Neural cell (in vitro differentiated cells): Measurements from ENCODE around the gene SMKR1. TPM values are rescaled to one million over a fixed set of nuclear protein-coding genes. Genes with fewer than 3 reads are reported as not detected.

ENCODE experiments used
- H2AFZ ChIP-seq: fragments of 200-600, 300-800 bp; sonication (generic), shearing (Covaris generic); 2 replicates; pipeline ENCODE4 v1.6.0; 2014; ENCODE audit warnings: low read depth, mild to moderate bottlenecking, antibody characterized with exemption, low read length, moderate library complexity
- H3F3A ChIP-seq: fragments of 200-600 bp; shearing (Covaris generic); 2 replicates; pipeline ENCODE4 v1.6.1; 2016; ENCODE audit warnings: mild to moderate bottlenecking, moderate library complexity, mixed read lengths, antibody characterized with exemption, low read length; ENCODE audit not compliant: insufficient read depth, poor library complexity, severe bottlenecking
- H3K27ac ChIP-seq: fragments of 200-600, 300-800 bp; sonication (generic), shearing (Covaris generic); 2 replicates; pipeline ENCODE4 v1.5.1; 2014; ENCODE audit warnings: mild to moderate bottlenecking, low read length, moderate library complexity
- H3K27me3 ChIP-seq: fragments of 300-800, 200-600 bp; sonication (generic), shearing (Covaris generic); 2 replicates; pipeline ENCODE4 v1.6.0; 2014; ENCODE audit warnings: mild to moderate bottlenecking, low read depth, low read length, moderate library complexity; ENCODE audit not compliant: insufficient read depth
- H3K36me3 ChIP-seq: fragments of 300-800, 200-600 bp; sonication (generic), shearing (Covaris generic); 2 replicates; pipeline ENCODE4 v1.5.1; 2014; ENCODE audit warnings: mild to moderate bottlenecking, antibody characterized with exemption, low read length, moderate library complexity; ENCODE audit not compliant: insufficient read depth
- H3K4me2 ChIP-seq: fragments of 300-800, 200-600 bp; sonication (generic), shearing (Covaris generic); 2 replicates; pipeline ENCODE4 v1.6.0; 2014; ENCODE audit warnings: mild to moderate bottlenecking, low read length
- H3K4me3 ChIP-seq: fragments of 300-800, 200-600 bp; sonication (generic), shearing (Covaris generic); 2 replicates; pipeline ENCODE4 v1.5.1; 2014; ENCODE audit warnings: mild to moderate bottlenecking, low read length, moderate library complexity
- H3K79me2 ChIP-seq: fragments of 200-600 bp; shearing (Covaris generic); replicated peaks from 2 replicates; pipeline ENCODE4 v1.6.0; 2014; ENCODE audit warnings: mild to moderate bottlenecking, low read length, moderate library complexity; ENCODE audit not compliant: insufficient read depth
- H3K9ac ChIP-seq: fragments of 300-800, 200-600 bp; sonication (generic), shearing (Covaris generic); 2 replicates; pipeline ENCODE4 v1.6.1; 2016; ENCODE audit warnings: mild to moderate bottlenecking, low read length, mixed read lengths
- H3K9me2 ChIP-seq: fragments of 200-600 bp; shearing (Covaris generic); 2 replicates; pipeline ENCODE4 v1.6.1; 2016; ENCODE audit warnings: mild to moderate bottlenecking, low read length, mixed read lengths; ENCODE audit not compliant: insufficient read depth
- H3K9me3 ChIP-seq: fragments of 200-600, 300-800 bp; sonication (generic), shearing (Covaris generic); 2 replicates; pipeline ENCODE4 v1.6.1; 2016; ENCODE audit warnings: mild to moderate bottlenecking, mixed run types, low read length, moderate library complexity, mixed read lengths
- H4K20me1 ChIP-seq: fragments of 200-600 bp; shearing (Covaris generic); 2 replicates; pipeline ENCODE4 v1.6.1; 2016; ENCODE audit warnings: mild to moderate bottlenecking, mixed run types; ENCODE audit not compliant: insufficient read depth
- CTCF ChIP-seq: fragments of 450-650 bp; IDR thresholded peaks from 2 replicates; pipeline ENCODE4 v1.5.1; 2014; ENCODE audit warnings: antibody characterized with exemption, mild to moderate bottlenecking, moderate library complexity; ENCODE audit not compliant: poor library complexity, severe bottlenecking
- EP300 ChIP-seq: fragments of 450-650 bp; conservative IDR thresholded peaks from 2 replicates; pipeline ENCODE4 v1.6.1; 2014; ENCODE audit warnings: antibody characterized with exemption, mild to moderate bottlenecking, moderate library complexity; ENCODE audit not compliant: poor library complexity, severe bottlenecking
- EZH2 ChIP-seq: fragments of 200-600, 300-800 bp; shearing (Covaris generic), sonication (generic); IDR thresholded peaks from 2 replicates; pipeline ENCODE4 v1.6.1; 2014; ENCODE audit warnings: antibody characterized with exemption, low read length, borderline replicate concordance, mild to moderate bottlenecking; ENCODE audit not compliant: insufficient read depth, poor library complexity, severe bottlenecking
- MXI1 ChIP-seq: fragments of 450-650 bp; conservative IDR thresholded peaks from 2 replicates; pipeline ENCODE4 v1.6.1; 2014; ENCODE audit warnings: antibody characterized with exemption, mild to moderate bottlenecking; ENCODE audit not compliant: poor library complexity, severe bottlenecking
- POLR2AphosphoS5 ChIP-seq: IDR thresholded peaks from 2 replicates; pipeline ENCODE4 v1.6.1; 2012
- RAD21 ChIP-seq: fragments of 450-650 bp; conservative IDR thresholded peaks from 2 replicates; pipeline ENCODE4 v1.6.1; 2014; ENCODE audit warnings: antibody characterized with exemption, mild to moderate bottlenecking, moderate library complexity
- SMC3 ChIP-seq: fragments of 450-650 bp; conservative IDR thresholded peaks from 2 replicates; pipeline ENCODE4 v1.6.1; 2014; ENCODE audit warnings: antibody characterized with exemption, mild to moderate bottlenecking, moderate library complexity; ENCODE audit not compliant: poor library complexity
- TAF1 ChIP-seq: IDR thresholded peaks from 2 replicates; pipeline ENCODE4 v1.6.1; 2012; ENCODE audit warnings: low read depth
- polyA plus RNA-seq: library from polyadenylated mRNA; depleted of rRNA; stranded (reverse); fragments of >200 nt; gene quantifications from 2 replicates; pipeline ENCODE4 v1.2.3, GENCODE V29; 2014
- TF ChIP-seq, protein P1 (sequence below): IDR thresholded peaks from 2 replicates; pipeline ENCODE4 v1.6.1; 2012; ENCODE audit warnings: borderline replicate concordance

SMKR1 gene
- polyA plus RNA-seq, 1 donor from 2014 or later, result 8.5 TPM

DNA sequence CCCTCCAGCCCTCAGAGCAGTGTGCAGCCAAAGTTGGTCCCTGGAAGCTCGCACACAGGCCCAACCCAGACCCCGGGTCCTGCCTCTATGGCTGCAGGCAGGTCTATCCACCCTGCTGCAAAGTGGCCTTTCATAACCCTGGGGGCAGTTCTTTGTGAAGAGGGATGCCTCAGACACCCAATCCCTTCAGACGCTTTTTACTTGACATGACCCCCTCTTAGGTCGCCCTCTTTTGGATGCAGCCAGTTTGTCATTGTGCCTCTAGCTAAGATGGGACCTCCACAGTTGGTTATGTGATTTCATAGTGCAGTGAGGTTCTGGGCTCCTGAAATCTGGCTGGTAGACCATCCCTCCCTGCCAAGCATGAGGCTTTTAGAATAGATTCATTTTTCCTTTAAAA, 27.3 kb downstream of the SMKR1 start:
- Histone ChIP-seq H3K4me3 (no peak overlapping the region), H3K27ac (no peak overlapping the region), H3K9ac (no peak overlapping the region), H3K79me2 (no peaks in the 10 kb centered on the region), H3K36me3 (no peaks in the 10 kb centered on the region), H3F3A (no peaks in the 10 kb centered on the region), H3K4me2 (no peak overlapping the region), H3K27me3 (no peaks in the 10 kb centered on the region), H2AFZ (no peak overlapping the region), H3K9me3 (no peaks in the 10 kb centered on the region), H3K9me2 (no peaks in the 10 kb centered on the region), H4K20me1 (no peaks in the 10 kb centered on the region)
- no peak for TF ChIP-seq EZH2
- no peak for TF ChIP-seq RAD21
- TF ChIP-seq POLR2AphosphoS5, result no peak
- TF ChIP-seq CTCF, result no peak
- no peak for TF ChIP-seq MXI1
- TF ChIP-seq SMC3, result no peak
- no peak for TF ChIP-seq TAF1
- TF ChIP-seq EP300, result no peak
- TF ChIP-seq, protein P1, sequence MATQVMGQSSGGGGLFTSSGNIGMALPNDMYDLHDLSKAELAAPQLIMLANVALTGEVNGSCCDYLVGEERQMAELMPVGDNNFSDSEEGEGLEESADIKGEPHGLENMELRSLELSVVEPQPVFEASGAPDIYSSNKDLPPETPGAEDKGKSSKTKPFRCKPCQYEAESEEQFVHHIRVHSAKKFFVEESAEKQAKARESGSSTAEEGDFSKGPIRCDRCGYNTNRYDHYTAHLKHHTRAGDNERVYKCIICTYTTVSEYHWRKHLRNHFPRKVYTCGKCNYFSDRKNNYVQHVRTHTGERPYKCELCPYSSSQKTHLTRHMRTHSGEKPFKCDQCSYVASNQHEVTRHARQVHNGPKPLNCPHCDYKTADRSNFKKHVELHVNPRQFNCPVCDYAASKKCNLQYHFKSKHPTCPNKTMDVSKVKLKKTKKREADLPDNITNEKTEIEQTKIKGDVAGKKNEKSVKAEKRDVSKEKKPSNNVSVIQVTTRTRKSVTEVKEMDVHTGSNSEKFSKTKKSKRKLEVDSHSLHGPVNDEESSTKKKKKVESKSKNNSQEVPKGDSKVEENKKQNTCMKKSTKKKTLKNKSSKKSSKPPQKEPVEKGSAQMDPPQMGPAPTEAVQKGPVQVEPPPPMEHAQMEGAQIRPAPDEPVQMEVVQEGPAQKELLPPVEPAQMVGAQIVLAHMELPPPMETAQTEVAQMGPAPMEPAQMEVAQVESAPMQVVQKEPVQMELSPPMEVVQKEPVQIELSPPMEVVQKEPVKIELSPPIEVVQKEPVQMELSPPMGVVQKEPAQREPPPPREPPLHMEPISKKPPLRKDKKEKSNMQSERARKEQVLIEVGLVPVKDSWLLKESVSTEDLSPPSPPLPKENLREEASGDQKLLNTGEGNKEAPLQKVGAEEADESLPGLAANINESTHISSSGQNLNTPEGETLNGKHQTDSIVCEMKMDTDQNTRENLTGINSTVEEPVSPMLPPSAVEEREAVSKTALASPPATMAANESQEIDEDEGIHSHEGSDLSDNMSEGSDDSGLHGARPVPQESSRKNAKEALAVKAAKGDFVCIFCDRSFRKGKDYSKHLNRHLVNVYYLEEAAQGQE, result no peak

DNA sequence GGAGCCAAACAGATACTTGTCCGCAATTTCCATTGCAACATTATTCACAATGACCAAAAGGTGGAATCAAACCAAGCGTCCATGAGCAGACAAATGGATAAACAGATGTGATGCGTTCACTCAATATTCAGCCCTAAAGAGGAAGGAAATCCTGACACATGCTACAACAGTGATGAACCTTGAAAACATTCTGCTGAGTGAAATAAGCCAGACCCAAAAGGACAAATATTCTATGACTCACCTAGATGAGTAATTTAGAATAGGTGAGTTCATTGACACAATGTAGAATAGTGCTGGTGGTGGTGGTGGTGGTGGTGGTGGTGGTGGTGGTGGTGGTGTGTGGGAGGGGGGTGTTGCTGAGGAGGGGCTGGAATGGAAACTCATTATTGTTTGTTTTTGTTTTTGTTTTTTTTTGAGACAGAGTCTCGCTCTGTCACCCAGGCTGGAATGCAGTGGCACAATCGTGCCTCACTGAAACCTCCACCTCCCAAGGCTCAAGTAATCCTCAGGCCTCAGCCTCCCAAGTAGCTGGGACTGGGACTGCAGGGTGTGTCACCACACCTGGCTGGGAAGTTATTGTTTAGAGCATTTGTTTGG, 28.6 kb downstream of the SMKR1 start:
- H3K9me3 ChIP-seq, result no peaks in the 10 kb centered on the region
- H3F3A ChIP-seq, result no peaks in the 10 kb centered on the region
- no peaks in the 10 kb centered on the region for H3K36me3 ChIP-seq
- H3K4me2 ChIP-seq, result no peak overlapping the region
- H3K79me2 ChIP-seq, result no peaks in the 10 kb centered on the region
- TF ChIP-seq TAF1 (no peak), SMC3 (no peak), EP300 (no peak), RAD21 (no peak)
- TF ChIP-seq, protein P1, result no peak
- no peaks in the 10 kb centered on the region for H4K20me1 ChIP-seq
- no peak overlapping the region for H3K27ac ChIP-seq
- no peaks in the 10 kb centered on the region for H3K9me2 ChIP-seq
- no peaks in the 10 kb centered on the region for H3K27me3 ChIP-seq
- no peak overlapping the region for H3K4me3 ChIP-seq
- no peak overlapping the region for H2AFZ ChIP-seq
- no peak overlapping the region for H3K9ac ChIP-seq
